GM12873 (cell line): ENCODE measurements around the gene MAP1LC3B.
A peak's percentile ranks its signal among the peaks of the same experiment; 100 is the strongest.

ENCODE experiments used
- CTCF ChIP-seq: IDR thresholded peaks from 2 replicates; pipeline ENCODE4 v1.5.1; 2012; ENCODE audit warnings: low read depth, mild to moderate bottlenecking, moderate library complexity, low read length, control low read depth; ENCODE audit not compliant: insufficient read depth; ENCODE audit errors: missing control alignments

Gene MAP1LC3B

GRCh38 chr16:87388818-87389134 lies 3.4 kb upstream of the MAP1LC3B start:
- no peak for TF ChIP-seq CTCF

GRCh38 chr16:87389245-87389644 lies 2.9 kb upstream of the MAP1LC3B start:
- no peak for TF ChIP-seq CTCF

DNA sequence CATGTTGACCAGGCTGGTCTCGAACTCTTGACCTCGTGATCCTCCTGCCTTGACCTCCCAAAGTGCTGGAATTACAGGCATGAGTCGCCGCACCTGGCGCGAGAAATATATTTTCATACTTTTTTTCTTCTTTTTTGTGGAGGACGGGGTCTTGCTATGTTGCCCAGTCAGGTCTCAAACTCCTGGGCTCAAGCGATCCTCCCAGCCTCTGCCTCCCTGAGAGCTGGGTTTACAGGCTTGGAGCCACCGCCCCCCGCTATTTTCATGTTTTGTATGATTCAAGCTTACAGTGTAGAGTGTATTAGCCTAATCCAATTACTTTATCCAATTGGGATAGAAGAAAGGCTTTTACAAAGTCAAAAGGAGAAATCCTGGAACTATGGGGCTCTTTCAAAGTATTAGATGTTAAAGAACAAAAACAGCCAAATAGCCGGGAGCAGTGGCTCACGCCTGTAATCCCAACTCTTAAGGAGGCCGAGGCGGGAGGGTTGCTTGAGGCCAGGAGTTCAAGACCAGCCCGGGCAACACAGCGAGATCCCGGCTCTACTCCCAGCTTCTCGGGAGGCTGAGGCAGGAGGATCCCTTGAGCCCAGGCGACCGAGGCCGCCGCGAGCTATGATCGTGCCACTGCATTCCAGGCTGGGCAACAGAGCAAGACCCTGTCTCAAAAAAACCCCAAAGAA lies 1.4 kb upstream of the MAP1LC3B start:
- no peak for TF ChIP-seq CTCF

DNA sequence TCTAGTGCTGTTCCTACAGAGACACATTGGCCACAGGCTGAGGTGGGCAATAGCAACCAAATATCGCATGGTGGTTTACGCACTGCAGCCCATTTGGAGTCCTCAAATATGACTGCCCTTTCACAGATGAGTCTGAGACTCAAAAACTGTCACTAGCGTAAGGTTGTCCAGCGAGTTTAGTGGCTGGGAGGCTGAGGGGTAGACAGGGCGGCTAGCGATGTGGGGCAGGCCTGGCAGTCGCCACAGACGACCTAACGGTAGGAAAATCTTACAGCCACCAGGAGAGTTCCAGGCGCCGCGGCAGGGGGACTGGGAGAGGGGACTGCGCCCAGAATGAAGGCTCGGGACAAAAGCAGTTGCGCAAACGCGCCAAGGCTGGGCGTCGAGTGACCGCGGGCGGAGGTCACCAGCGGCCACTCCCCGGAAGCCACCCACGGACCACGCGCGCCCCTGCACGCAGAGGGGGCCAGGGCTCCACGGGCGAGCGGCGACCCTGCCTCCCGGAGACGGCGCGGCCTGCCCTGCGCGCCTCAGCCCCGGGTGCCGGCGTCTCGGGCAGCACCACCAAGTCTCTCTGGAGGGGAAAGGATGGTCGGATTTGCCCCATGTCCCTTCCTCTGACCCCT lies 699 bp upstream of the MAP1LC3B start:
- TF ChIP-seq CTCF, result no peak

- peak; percentile 10 for TF ChIP-seq CTCF
Observed at GRCh38 chr16:87392821-87393679, 914 bp downstream of the MAP1LC3B start.

GRCh38 chr16:87393680-87394055 lies 1.5 kb downstream of the MAP1LC3B start:
- TF ChIP-seq CTCF, result no peak

- no peak for TF ChIP-seq CTCF
Observed at GRCh38 chr16:87395181-87395842, 3.2 kb downstream of the MAP1LC3B start.
